Activated CD8-positive, alpha-beta T cell treated with anti-CD3 and anti-CD28 coated beads for 36 hours (primary cell): ENCODE measurements around the gene NIPBL. TPM values are rescaled to one million over a fixed set of nuclear protein-coding genes. Genes with fewer than 3 reads are reported as not detected.

Source experiments
- ATAC-seq: fragments of 200-7000 bp; cut with Tn5 transposase; one replicate; pipeline ENCODE4 v1.10.0; 2021; ENCODE audit warnings: mild to moderate bottlenecking, moderate library complexity
- CTCF ChIA-PET: fragments of 350-600 bp; sonication (Branson Sonifier 250); formaldehyde crosslinking; loops from one replicate; lab custom pipeline; 2021; ENCODE audit warnings: antibody characterized with exemption; lab: Charles Lee
- POLR2A ChIA-PET: fragments of 350-600 bp; sonication (Branson Sonifier 250); formaldehyde crosslinking; loops from one replicate; lab custom pipeline; 2021; ENCODE audit warnings: antibody characterized with exemption; lab: Charles Lee
- DNase-seq: peaks from one replicate; pipeline ENCODE4 v3.0.0-alpha.2; 2020
- H3K27ac Mint-ChIP-seq: one replicate; pipeline ENCODE4 v1.8.0; 2021; ENCODE audit warnings: mild to moderate bottlenecking, mixed read lengths
- H3K27me3 Mint-ChIP-seq: one replicate; pipeline ENCODE4 v1.8.0; 2021; ENCODE audit warnings: mixed read lengths
- H3K36me3 Mint-ChIP-seq: one replicate; pipeline ENCODE4 v1.8.0; 2021; ENCODE audit warnings: low read depth, mixed read lengths
- H3K4me1 Mint-ChIP-seq: one replicate; pipeline ENCODE4 v1.8.0; 2021; ENCODE audit warnings: low read depth, mixed read lengths
- H3K4me3 Mint-ChIP-seq: one replicate; pipeline ENCODE4 v1.8.0; 2021; ENCODE audit warnings: mild to moderate bottlenecking, moderate library complexity, mixed read lengths
- H3K9me3 Mint-ChIP-seq: one replicate; pipeline ENCODE4 v1.8.0; 2021; ENCODE audit warnings: mixed read lengths
- CTCF ChIP-seq: fragments of 200-600 bp; IDR thresholded peaks from one replicate; pipeline ENCODE4 v1.8.0; 2022; ENCODE audit warnings: antibody characterized with exemption, mild to moderate bottlenecking
- intact Hi-C: fragments of 100-400 bp; cut with micrococcal nuclease; formaldehyde crosslinking; loops from one replicate; pipeline ENCODE4 v1.10.0; 2022
- total RNA-seq, 2 experiments: library from RNA; stranded (reverse); gene quantifications; one replicate each; pipeline ENCODE4 v1.2.3, GENCODE V29; 2021

The NIPBL gene
- total RNA-seq, 2 experiments from 2014 or later: 39.6 to 40.2 TPM

GRCh38 chr5:37014321-37014720 lies 137.8 kb downstream of the NIPBL start:
- DNase-seq (no peak), ATAC-seq (no peak)
- POLR2A ChIA-PET: no interaction called here
- no peaks in the 10 kb centered on the region for H3K9me3 Mint-ChIP-seq
- H3K4me1 Mint-ChIP-seq: no peaks in the 10 kb centered on the region
- intact Hi-C loops: no loop called here
- H3K27ac Mint-ChIP-seq: no peak overlapping the region
- no peak overlapping the region for H3K4me3 Mint-ChIP-seq
- peaks cover 14% of the 10 kb centered on the region for H3K36me3 Mint-ChIP-seq
- no peaks in the 10 kb centered on the region for H3K27me3 Mint-ChIP-seq
- TF ChIP-seq CTCF: no peak
- CTCF ChIA-PET: no interaction called here

- ATAC-seq (no peak), DNase-seq (no peak)
- Mint-ChIP-seq H3K4me3 (no peak overlapping the region), H3K4me1 (no peaks in the 10 kb centered on the region), H3K9me3 (no peaks in the 10 kb centered on the region), H3K36me3 (peaks cover 22% of the 10 kb centered on the region), H3K27me3 (no peaks in the 10 kb centered on the region), H3K27ac (no peak overlapping the region)
- CTCF ChIA-PET: no interaction called here
- POLR2A ChIA-PET: no interaction called here
- no peak for TF ChIP-seq CTCF
- intact Hi-C loops: no loop called here
Observed at GRCh38 chr5:37015795-37016666, 139.5 kb downstream of the NIPBL start.

- ATAC-seq (no peak), DNase-seq (no peak)
- Mint-ChIP-seq H3K36me3 (peaks cover 23% of the 10 kb centered on the region), H3K27ac (no peak overlapping the region), H3K9me3 (no peaks in the 10 kb centered on the region), H3K27me3 (no peaks in the 10 kb centered on the region), H3K4me3 (no peak overlapping the region), H3K4me1 (no peaks in the 10 kb centered on the region)
- CTCF ChIA-PET: no interaction called here
- intact Hi-C loops: no loop called here
- no peak for TF ChIP-seq CTCF
- POLR2A ChIA-PET: no interaction called here
Observed at GRCh38 chr5:37028910-37029309, 152.3 kb downstream of the NIPBL start.

GRCh38 chr5:37029436-37029835 lies 152.9 kb downstream of the NIPBL start:
- Mint-ChIP-seq H3K4me3 (no peak overlapping the region), H3K4me1 (no peaks in the 10 kb centered on the region), H3K27ac (no peak overlapping the region), H3K9me3 (no peaks in the 10 kb centered on the region), H3K27me3 (no peaks in the 10 kb centered on the region), H3K36me3 (peaks cover 20% of the 10 kb centered on the region)
- no peak for TF ChIP-seq CTCF
- ATAC-seq (no peak), DNase-seq (no peak)
- ChIA-PET CTCF (interaction anchor here (1.2 kb wide), 1 partner anchor 16 kb away, joined by 3 read pairs; no protein-coding TSS in a partner anchor), POLR2A (interaction anchor here (0.6 kb wide), 1 partner anchor 186 kb away, joined by 3 read pairs; no protein-coding TSS in a partner anchor)
- intact Hi-C loops: no loop called here

GRCh38 chr5:37034955-37035354 lies 158.4 kb downstream of the NIPBL start:
- POLR2A ChIA-PET: interaction anchor here (0.8 kb wide), 1 partner anchor 301 kb away, joined by 4 read pairs; no protein-coding TSS in a partner anchor
- Mint-ChIP-seq H3K27me3 (no peaks in the 10 kb centered on the region), H3K27ac (no peak overlapping the region)

More at GRCh38 chr5:37034955-37035354, 158.4 kb downstream of the NIPBL start:
- no peak for TF ChIP-seq CTCF
- intact Hi-C loops: no loop called here
- Mint-ChIP-seq H3K4me3 (no peak overlapping the region), H3K36me3 (peaks cover 10% of the 10 kb centered on the region), H3K9me3 (no peaks in the 10 kb centered on the region), H3K4me1 (peaks cover 3% of the 10 kb centered on the region)
- ATAC-seq (no peak), DNase-seq (no peak)
- CTCF ChIA-PET: interaction anchor here (1.0 to 1.4 kb wide), 5 partner anchors 9 to 305 kb away, joined by 3 to 6 read pairs (median 3); no protein-coding TSS in a partner anchor
